Activated naive CD4-positive, alpha-beta T cell (primary cell): ENCODE measurements around the gene MYH6.

Experiments used
- DNase-seq, 4 experiments: peaks; one replicate each; lab custom pipeline; 2025; lab: John Stamatoyannopoulos, UW

Gene MYH6

GRCh38 chr14:23376482-23377197 lies 31.4 kb downstream of the MYH6 start, which contains the start of gene CMTM5:
Gene CMTM5 (plus strand): TSS chr14:23377046. CDS start chr14:23377252, 206 bp downstream.
- no peak for DNase-seq

GRCh38 chr14:23375527-23376251 lies 32.4 kb downstream of the MYH6 start:
- DNase-seq, result no peak

- DNase-seq, result no peak
Observed at GRCh38 chr14:23373041-23373440, 35.0 kb downstream of the MYH6 start.

GRCh38 chr14:23372509-23372908 lies 35.6 kb downstream of the MYH6 start, which contains the start of gene IL25:
Gene IL25 (plus strand): TSS chr14:23372809.
- no peak for DNase-seq

GRCh38 chr14:23371865-23372264 lies 36.2 kb downstream of the MYH6 start:
- no peak for DNase-seq

- DNase-seq, result no peak
Observed at GRCh38 chr14:23370221-23370620, 37.9 kb downstream of the MYH6 start.

- DNase-seq, result no peak
Observed at GRCh38 chr14:23366426-23366921, 41.6 kb downstream of the MYH6 start.

- no peak for DNase-seq
Observed at GRCh38 chr14:23365732-23366425, 42.2 kb downstream of the MYH6 start.

GRCh38 chr14:23365036-23365731 lies 42.9 kb downstream of the MYH6 start, which contains the start of gene EFS:
Gene EFS (minus strand): TSS chr14:23365172. CDS start chr14:23365025, 147 bp downstream.
- DNase-seq, result no peak

GRCh38 chr14:23364164-23365035 lies 43.7 kb downstream of the MYH6 start:
- DNase-seq, result no peak

- no peak for DNase-seq
Observed at GRCh38 chr14:23362200-23362599, 45.9 kb downstream of the MYH6 start.

GRCh38 chr14:23361763-23362162 lies 46.3 kb downstream of the MYH6 start:
- no peak for DNase-seq

GRCh38 chr14:23361320-23361719 lies 46.8 kb downstream of the MYH6 start:
- no peak for DNase-seq

- no peak for DNase-seq
Observed at GRCh38 chr14:23360496-23360895, 47.6 kb downstream of the MYH6 start.

- no peak for DNase-seq
Observed at GRCh38 chr14:23359722-23360447, 48.2 kb downstream of the MYH6 start.

GRCh38 chr14:23359167-23359626 lies 48.9 kb downstream of the MYH6 start:
- DNase-seq, result no peak

- no peak for DNase-seq
Observed at GRCh38 chr14:23358553-23359166, 49.4 kb downstream of the MYH6 start.

- DNase-seq, result no peak
Observed at GRCh38 chr14:23358042-23358441, 50.0 kb downstream of the MYH6 start.

GRCh38 chr14:23357261-23357660 lies 50.8 kb downstream of the MYH6 start:
- DNase-seq, result no peak

- no peak for DNase-seq
Observed at GRCh38 chr14:23356662-23357061, 51.4 kb downstream of the MYH6 start.
